Body of pancreas (tissue), 4 donors: ENCODE data around the gene DNAJB5.

Experiments used
- CTCF ChIP-seq, 7 experiments: fragments of 450-650 bp in 4 of 7; fragments of 200-600 bp in 3 of 7; sonication (generic) in 3 of 7; IDR thresholded peaks; one replicate each; pipeline ENCODE4 v1.5.1; 2016 to 2019; ENCODE audit warnings: antibody characterized with exemption in 7 of 7
- POLR2A ChIP-seq, 3 donors: fragments of 450-650 bp; IDR thresholded peaks; one replicate each; pipeline ENCODE4 v1.6.1; 2016; ENCODE audit warnings: antibody characterized with exemption in 3 of 3, mild to moderate bottlenecking in 2 of 3

DNA sequence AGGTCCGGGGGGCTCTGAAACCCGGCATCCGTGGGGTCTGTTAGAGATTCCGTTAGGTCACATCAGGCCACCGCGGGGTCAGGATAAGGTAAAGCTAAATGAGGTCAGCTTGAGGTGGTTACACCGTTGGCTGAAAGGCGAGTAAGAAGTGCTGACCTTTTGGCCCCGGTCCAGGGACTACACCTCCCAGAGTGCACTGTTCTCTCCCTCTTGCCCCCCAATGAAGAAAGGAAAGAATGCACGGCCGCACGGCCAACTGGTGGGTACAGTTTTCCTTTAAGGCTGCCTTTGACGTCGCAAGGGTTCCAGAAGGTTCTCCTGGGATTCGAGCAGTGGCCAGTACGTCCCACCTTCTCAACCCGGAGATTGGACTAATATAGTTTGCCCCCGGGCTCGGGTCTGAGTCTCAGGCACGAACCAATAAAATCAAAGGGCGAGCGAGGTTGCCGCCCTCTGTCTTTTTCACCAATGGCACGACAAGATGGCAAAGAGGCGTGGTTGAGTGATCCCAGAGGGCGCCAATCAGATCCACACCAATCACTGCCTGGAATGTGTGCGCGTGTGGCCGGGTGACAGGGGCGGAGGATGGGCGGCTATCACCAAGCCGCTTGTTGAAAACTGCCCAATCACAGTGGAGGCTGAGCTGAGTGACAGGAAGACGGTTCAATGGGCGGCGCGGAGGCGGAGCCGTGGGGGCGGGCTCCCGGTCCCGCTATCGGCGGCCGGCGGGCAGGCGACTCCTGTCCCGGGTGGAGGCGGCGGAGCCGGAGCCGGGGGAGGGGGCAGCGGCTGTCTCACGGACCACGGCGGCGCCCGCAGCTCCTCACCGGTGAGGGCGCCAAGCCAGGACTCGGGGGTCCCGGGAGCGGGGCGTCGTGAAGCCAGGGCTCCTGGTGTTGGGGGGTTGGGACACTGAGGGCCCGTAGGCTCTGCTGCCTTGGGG lies at the start of gene DNAJB5:
- TF ChIP-seq CTCF (IDR thresholded peaks at IDR 0.05) (peak in 1 of 7 experiments; percentile 2), POLR2A (IDR thresholded peaks at IDR 0.05) (peak; percentile 73 to 82 (median 79))
